KOPT-K1 (cell line): ENCODE measurements around the gene YWHAB.
A peak's percentile ranks its signal among the peaks of the same experiment; 100 is the strongest.

Source experiments
- H3K27ac ChIP-seq: fragments of 200-600 bp; sonication (generic); 2 replicates; pipeline ENCODE4 v1.5.1; 2016; ENCODE audit warnings: antibody characterized with exemption, mild to moderate bottlenecking, low read depth, low read length; ENCODE audit not compliant: poor library complexity, severe bottlenecking
- H3K36me3 ChIP-seq: fragments of 200-600 bp; sonication (generic); 2 replicates; pipeline ENCODE4 v1.5.1; 2017; ENCODE audit warnings: antibody characterized with exemption, mild to moderate bottlenecking, low read length, moderate library complexity; ENCODE audit not compliant: insufficient read depth
- H3K9me3 ChIP-seq: fragments of 200-600 bp; sonication (generic); 2 replicates; pipeline ENCODE4 v1.5.1; 2017; ENCODE audit warnings: antibody characterized with exemption, low read length, mild to moderate bottlenecking; ENCODE audit not compliant: insufficient read depth, poor library complexity, severe bottlenecking

The YWHAB gene

GRCh38 chr20:44885392-44886265 lies at the start of gene YWHAB:
Gene YWHAB, plus strand, starts transcription at chr20:44885705. Its CDS starts 15,829 bp downstream, at chr20:44901534.
- Histone ChIP-seq H3K9me3 (no peaks in the 10 kb centered on the region), H3K27ac (peak within 1 kb of the TSS; percentile 89), H3K36me3 (peaks cover 34% of the 10 kb centered on the region)

- Histone ChIP-seq H3K9me3 (peaks cover 19% of the 10 kb centered on the region), H3K36me3 (no peaks in the 10 kb centered on the region), H3K27ac (no peak overlapping the region)
These were observed 48.8 kb upstream of the YWHAB start for GRCh38 chr20:44836601-44837120.

GRCh38 chr20:44837946-44838345 lies 47.6 kb upstream of the YWHAB start:
- peaks cover 18% of the 10 kb centered on the region for H3K9me3 ChIP-seq
- no peaks in the 10 kb centered on the region for H3K36me3 ChIP-seq
- no peak overlapping the region for H3K27ac ChIP-seq

- Histone ChIP-seq H3K27ac (no peak overlapping the region), H3K36me3 (no peaks in the 10 kb centered on the region), H3K9me3 (peaks cover 18% of the 10 kb centered on the region)
These were observed 47.0 kb upstream of the YWHAB start for GRCh38 chr20:44838521-44838920.

GRCh38 chr20:44839481-44839880 lies 46.0 kb upstream of the YWHAB start:
- Histone ChIP-seq H3K36me3 (no peaks in the 10 kb centered on the region), H3K27ac (no peak overlapping the region), H3K9me3 (peaks cover 18% of the 10 kb centered on the region)

GRCh38 chr20:44840826-44841225 lies 44.7 kb upstream of the YWHAB start:
- no peak overlapping the region for H3K27ac ChIP-seq
- peaks cover 18% of the 10 kb centered on the region for H3K9me3 ChIP-seq
- H3K36me3 ChIP-seq: no peaks in the 10 kb centered on the region

- no peak overlapping the region for H3K27ac ChIP-seq
- H3K36me3 ChIP-seq: no peaks in the 10 kb centered on the region
- H3K9me3 ChIP-seq: peaks cover 18% of the 10 kb centered on the region
These were observed 43.5 kb upstream of the YWHAB start for GRCh38 chr20:44841955-44842354.

- no peak overlapping the region for H3K27ac ChIP-seq
- peaks cover 6% of the 10 kb centered on the region for H3K9me3 ChIP-seq
- no peaks in the 10 kb centered on the region for H3K36me3 ChIP-seq
These were observed 41.6 kb upstream of the YWHAB start for GRCh38 chr20:44843876-44844275.

- no peaks in the 10 kb centered on the region for H3K36me3 ChIP-seq
- no peaks in the 10 kb centered on the region for H3K9me3 ChIP-seq
- no peak overlapping the region for H3K27ac ChIP-seq
These were observed 37.1 kb upstream of the YWHAB start for GRCh38 chr20:44848254-44849015.

GRCh38 chr20:44849703-44850102 lies 35.8 kb upstream of the YWHAB start:
- no peaks in the 10 kb centered on the region for H3K36me3 ChIP-seq
- no peak overlapping the region for H3K27ac ChIP-seq
- no peaks in the 10 kb centered on the region for H3K9me3 ChIP-seq

GRCh38 chr20:44850272-44850671 lies 35.2 kb upstream of the YWHAB start:
- no peaks in the 10 kb centered on the region for H3K36me3 ChIP-seq
- no peaks in the 10 kb centered on the region for H3K9me3 ChIP-seq

GRCh38 chr20:44850837-44851236 lies 34.7 kb upstream of the YWHAB start:
- Histone ChIP-seq H3K27ac (no peak overlapping the region), H3K9me3 (no peaks in the 10 kb centered on the region), H3K36me3 (no peaks in the 10 kb centered on the region)

More at GRCh38 chr20:44850272-44850671, 35.2 kb upstream of the YWHAB start:
- no peak overlapping the region for H3K27ac ChIP-seq

GRCh38 chr20:44851545-44851944 lies 34.0 kb upstream of the YWHAB start:
- Histone ChIP-seq H3K36me3 (no peaks in the 10 kb centered on the region), H3K9me3 (peaks cover under 1% of the 10 kb centered on the region), H3K27ac (no peak overlapping the region)

GRCh38 chr20:44856442-44856841 lies 29.1 kb upstream of the YWHAB start:
- Histone ChIP-seq H3K36me3 (no peaks in the 10 kb centered on the region), H3K9me3 (peaks cover 6% of the 10 kb centered on the region), H3K27ac (no peak overlapping the region)

- Histone ChIP-seq H3K9me3 (peaks cover 6% of the 10 kb centered on the region), H3K36me3 (no peaks in the 10 kb centered on the region), H3K27ac (no peak overlapping the region)
These were observed 28.6 kb upstream of the YWHAB start for GRCh38 chr20:44856856-44857448.
